ENCODE data around the gene HDGFL2.

DNA sequence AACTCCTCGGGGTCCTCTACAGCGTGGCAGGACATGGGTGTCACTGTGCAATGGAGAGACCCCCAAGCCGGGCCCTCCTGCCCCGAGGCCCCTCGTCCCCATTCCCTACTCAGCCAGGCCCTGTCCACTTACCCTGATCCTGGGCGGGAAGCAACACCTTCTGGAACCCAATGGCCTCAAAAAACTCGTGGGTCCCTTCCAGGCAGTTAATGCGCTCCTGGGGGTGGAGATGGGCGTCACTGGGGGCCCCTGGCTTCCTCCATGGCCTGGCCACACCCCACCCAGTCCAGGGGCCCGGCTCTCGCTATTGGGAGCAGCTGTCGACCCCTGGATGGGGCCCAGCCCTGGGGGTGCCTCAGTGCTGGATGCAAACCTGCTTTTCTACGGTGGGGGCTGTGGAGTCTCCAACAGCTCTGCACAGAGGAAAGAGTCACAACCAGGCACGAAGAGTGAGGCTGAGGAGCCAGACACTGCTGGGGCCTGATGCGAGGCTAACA lies 25.3 kb upstream of the HDGFL2 start:
- TF ChIP-seq, protein P1, sequence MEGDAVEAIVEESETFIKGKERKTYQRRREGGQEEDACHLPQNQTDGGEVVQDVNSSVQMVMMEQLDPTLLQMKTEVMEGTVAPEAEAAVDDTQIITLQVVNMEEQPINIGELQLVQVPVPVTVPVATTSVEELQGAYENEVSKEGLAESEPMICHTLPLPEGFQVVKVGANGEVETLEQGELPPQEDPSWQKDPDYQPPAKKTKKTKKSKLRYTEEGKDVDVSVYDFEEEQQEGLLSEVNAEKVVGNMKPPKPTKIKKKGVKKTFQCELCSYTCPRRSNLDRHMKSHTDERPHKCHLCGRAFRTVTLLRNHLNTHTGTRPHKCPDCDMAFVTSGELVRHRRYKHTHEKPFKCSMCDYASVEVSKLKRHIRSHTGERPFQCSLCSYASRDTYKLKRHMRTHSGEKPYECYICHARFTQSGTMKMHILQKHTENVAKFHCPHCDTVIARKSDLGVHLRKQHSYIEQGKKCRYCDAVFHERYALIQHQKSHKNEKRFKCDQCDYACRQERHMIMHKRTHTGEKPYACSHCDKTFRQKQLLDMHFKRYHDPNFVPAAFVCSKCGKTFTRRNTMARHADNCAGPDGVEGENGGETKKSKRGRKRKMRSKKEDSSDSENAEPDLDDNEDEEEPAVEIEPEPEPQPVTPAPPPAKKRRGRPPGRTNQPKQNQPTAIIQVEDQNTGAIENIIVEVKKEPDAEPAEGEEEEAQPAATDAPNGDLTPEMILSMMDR (conservative IDR thresholded peaks at IDR 0.05 in 1 of 2, IDR thresholded peaks at IDR 0.05 in 1 of 2; ENCODE audit: low read depth in 1 of 2, low read length in 2 of 2) = no peak
- TF ChIP-seq EZH2 (IDR thresholded peaks at IDR 0.05; ENCODE audit: low read length, missing control alignments) = no peak
